NCI-H1105 (cell line): Measurements from ENCODE around the gene FARS2.
A peak's percentile ranks its signal among the peaks of the same experiment; 100 is the strongest.

Source experiments
- DNase-seq: peaks from one replicate; lab custom pipeline; 2025; lab: John Stamatoyannopoulos, UW

FARS2 gene

GRCh38 chr6:5379647-5380242 lies 118.4 kb downstream of the FARS2 start:
- no peak for DNase-seq

- no peak for DNase-seq
These were observed 122.5 kb downstream of the FARS2 start for GRCh38 chr6:5383856-5384255.

DNA sequence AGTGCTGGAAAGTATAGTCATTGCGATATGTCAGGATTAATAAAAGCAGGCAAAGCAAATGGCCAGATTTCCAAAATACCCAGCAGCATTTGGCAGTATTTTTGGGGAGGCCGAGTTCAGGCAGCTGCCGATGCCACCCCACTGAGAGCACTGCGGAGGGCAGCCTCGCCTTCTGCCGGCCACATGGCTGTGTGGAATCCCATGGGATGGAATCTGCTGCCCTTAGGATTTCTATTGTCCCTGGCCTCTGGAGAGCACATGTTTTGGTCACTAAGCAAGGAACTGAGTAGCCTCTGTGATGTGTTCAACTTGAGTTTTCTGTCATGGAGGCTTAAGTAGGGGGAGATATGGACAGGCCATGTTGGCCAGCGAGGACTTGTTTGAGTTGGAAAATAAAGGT lies 123.0 kb downstream of the FARS2 start:
- no peak for DNase-seq

- no peak for DNase-seq
These were observed 127.0 kb downstream of the FARS2 start for GRCh38 chr6:5388326-5388725.

- no peak for DNase-seq
These were observed 127.9 kb downstream of the FARS2 start for GRCh38 chr6:5389086-5389745.

DNA sequence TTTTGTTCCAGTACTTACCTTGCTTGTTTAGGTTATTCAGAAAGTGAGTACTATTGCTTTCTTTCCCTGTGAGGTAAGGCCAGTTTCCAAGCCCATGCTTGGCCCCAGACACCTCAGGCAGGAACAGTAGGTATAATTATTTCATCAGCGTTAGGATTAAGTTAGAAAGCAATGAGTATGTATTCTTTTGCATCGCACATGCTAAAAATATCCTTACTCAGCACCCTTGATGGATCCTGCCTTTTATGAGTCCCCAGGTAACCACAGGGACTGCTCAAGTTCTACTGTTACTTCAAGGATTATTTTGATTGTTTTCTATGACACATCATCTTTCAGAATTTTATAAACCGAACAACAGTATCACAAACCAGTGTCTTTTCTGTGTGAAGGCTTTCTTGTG lies 128.9 kb downstream of the FARS2 start:
- no peak for DNase-seq

- DNase-seq = no peak
These were observed 133.0 kb downstream of the FARS2 start for GRCh38 chr6:5394280-5394679.

DNA sequence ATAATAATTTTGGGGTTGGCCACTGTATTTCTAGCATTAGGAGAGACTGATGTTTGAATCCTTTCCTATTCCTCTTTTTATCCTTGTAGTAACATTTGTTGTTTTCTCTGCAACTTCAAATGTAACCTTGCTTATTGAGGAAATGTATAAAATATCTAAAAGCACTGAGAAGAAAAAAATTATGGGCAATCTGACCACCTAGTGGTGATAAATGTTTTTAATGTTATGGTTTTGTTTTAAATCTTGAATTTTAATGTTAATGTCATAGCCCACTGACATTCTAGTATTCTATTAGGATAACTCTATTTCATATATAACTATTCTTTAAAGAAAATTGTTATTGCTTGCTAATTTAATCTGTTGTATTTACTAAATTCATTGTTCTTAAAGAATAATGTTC lies 134.4 kb downstream of the FARS2 start:
- DNase-seq = no peak

GRCh38 chr6:5398530-5398929 lies 137.2 kb downstream of the FARS2 start:
- DNase-seq = no peak

GRCh38 chr6:5399391-5399790 lies 138.1 kb downstream of the FARS2 start:
- no peak for DNase-seq

- DNase-seq = no peak
These were observed 140.8 kb downstream of the FARS2 start for GRCh38 chr6:5401845-5402738.

GRCh38 chr6:5403076-5403475 lies 141.8 kb downstream of the FARS2 start:
- DNase-seq = no peak

DNA sequence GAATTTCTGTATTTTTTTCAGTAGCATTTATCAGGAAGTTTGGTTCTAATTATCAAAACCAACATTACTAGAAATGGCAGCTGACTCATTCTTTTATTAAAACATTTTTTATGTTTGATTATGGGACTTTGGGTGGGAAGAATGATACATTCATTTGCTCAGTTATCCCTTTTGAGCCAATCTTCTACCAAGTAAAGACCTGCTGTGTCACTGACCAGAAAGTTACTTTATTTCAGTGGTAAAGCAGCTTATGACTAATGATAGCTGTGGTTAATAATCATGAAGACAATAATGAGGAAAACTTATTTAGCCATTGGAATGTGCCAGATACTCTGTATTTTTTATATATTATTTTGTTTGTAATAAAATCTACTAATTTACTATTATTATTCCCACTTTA lies 142.3 kb downstream of the FARS2 start:
- no peak for DNase-seq

- DNase-seq = no peak
These were observed 144.7 kb downstream of the FARS2 start for GRCh38 chr6:5405976-5406375.

DNA sequence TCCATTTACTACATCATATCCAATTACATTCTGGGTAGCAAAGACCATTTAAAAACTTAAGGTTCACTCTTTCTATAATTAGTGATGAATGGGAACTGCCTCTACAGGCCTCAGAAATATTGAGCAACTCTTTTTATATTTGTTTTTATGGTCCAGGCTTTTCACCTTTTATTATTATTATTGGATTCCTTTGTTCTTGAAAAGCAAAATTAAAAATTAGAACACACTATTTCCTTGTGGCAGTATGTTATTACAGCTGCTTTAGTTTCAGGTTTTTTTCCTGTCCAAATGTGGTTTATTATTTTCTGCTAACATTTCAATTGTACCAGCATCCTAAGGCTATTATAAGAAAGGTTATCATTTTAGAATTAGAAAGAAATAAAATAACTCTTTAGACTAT lies 150.1 kb downstream of the FARS2 start:
- DNase-seq = no peak

GRCh38 chr6:5412017-5412416 lies 150.7 kb downstream of the FARS2 start:
- no peak for DNase-seq

- peak; percentile 25 for DNase-seq
These were observed 151.3 kb downstream of the FARS2 start for GRCh38 chr6:5412663-5413062.

- DNase-seq = no peak
These were observed 154.9 kb downstream of the FARS2 start for GRCh38 chr6:5416250-5416649.

- DNase-seq = no peak
These were observed 161.1 kb downstream of the FARS2 start for GRCh38 chr6:5422321-5422915.

DNA sequence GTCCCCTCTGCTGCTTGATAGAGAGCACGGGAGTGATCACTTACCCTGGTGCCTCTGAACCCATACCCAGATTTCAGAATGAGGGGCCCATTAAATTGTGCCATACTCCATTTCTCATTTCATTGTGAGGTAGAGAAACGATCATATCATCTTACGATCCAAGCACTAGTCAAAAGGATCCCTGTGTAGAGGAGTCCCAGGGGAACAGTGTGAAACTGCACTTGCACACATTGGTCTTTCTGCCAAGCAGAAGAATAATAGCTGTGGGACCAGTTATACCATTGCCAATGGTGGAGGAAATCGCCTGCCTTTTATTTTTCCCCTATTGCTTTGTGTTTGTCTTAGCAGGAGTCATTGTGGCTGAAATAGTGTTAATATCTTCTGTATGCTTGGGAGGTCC lies 161.9 kb downstream of the FARS2 start:
- DNase-seq = no peak

DNA sequence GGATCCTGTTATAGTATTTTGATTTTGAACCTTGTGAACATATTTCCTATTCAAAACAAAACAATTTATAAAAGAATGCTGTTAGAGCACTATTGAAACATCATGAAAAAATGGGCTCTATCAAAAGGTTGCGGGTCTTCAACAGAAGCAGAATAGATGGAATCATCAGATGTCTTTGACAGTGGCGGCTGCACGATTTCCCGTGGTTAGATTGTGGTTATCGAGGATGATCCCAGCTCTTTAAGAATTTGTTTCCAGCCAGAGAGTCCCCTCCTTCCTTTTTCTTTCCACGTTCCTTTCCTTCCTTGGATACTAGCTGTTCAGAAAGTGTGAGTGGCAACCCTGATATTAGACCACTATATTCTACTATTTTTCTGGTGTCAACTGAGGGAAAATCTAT lies 163.4 kb downstream of the FARS2 start:
- DNase-seq = no peak

DNA sequence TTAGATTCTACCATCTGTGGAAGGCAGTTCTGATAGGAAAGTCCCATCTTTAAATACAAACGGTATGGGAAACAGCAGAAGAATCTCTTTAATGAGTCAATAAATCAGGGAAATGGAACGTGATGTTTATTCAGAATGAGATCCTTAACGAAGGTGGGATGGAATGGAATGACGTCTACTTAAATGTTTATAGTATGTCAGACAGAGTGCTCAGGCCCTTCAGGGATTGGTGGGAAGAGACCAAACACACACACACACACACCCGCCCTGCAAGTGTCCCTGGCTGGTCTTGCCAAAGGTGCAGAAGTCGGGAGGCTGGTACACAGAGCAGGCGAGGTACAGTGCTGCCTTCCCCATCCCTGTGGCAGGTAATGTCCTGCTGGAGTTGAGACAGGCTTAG lies 164.0 kb downstream of the FARS2 start:
- no peak for DNase-seq

- DNase-seq = no peak
These were observed 164.5 kb downstream of the FARS2 start for GRCh38 chr6:5425797-5426196.
